Muscle of leg (tissue), 16 donors: ENCODE measurements around the gene RNU5D-1. TPM values are rescaled to one million over a fixed set of nuclear protein-coding genes. Genes with fewer than 3 reads are reported as not detected.

Experiments used
- DNase-seq: peaks from one replicate; pipeline ENCODE4 v3.0.0; 2013
- H3K27ac ChIP-seq: one replicate; pipeline ENCODE4 v1.5.1; 2013; ENCODE audit warnings: mild to moderate bottlenecking, low read length, control low read depth
- H3K27me3 ChIP-seq: one replicate; pipeline ENCODE4 v1.6.1; 2013; ENCODE audit warnings: low read length; ENCODE audit not compliant: control insufficient read depth, insufficient read depth
- H3K36me3 ChIP-seq: one replicate; pipeline ENCODE4 v1.6.1; 2013; ENCODE audit warnings: low read length; ENCODE audit not compliant: control insufficient read depth, insufficient read depth
- H3K4me1 ChIP-seq: one replicate; pipeline ENCODE4 v1.6.1; 2013; ENCODE audit warnings: low read length; ENCODE audit not compliant: control insufficient read depth, insufficient read depth
- H3K4me3 ChIP-seq: one replicate; pipeline ENCODE4 v1.5.1; 2013; ENCODE audit warnings: low read length, control low read depth
- H3K9me3 ChIP-seq: replicated peaks from 2 replicates; pipeline ENCODE4 v1.6.1; 2013; ENCODE audit warnings: low read depth, low read length; ENCODE audit not compliant: control insufficient read depth
- WGBS: methylation state at CpG from one replicate; pipeline ENCODE4 v1.1.5; 2013; ENCODE audit warnings: missing lambda C conversion rate; ENCODE audit not compliant: insufficient coverage; 5-methylcytosine and 5-hydroxymethylcytosine counted together
- long read RNA-seq, 11 donors: transcript quantifications; one replicate each; lab custom pipeline, GENCODE V29; 2026
- polyA plus RNA-seq, 8 donors: library from polyadenylated mRNA; unstranded; fragments of 120-200 nt; gene quantifications; one replicate each; pipeline versions ENCODE4 v1.2.1 to v1.2.3, GENCODE V29; 2013; ENCODE audit warnings: inconsistent platforms in 1 of 8, low replicate concordance in 1 of 8; ENCODE audit not compliant: insufficient read length in 8 of 8, insufficient read depth in 1 of 8
- total RNA-seq: library from RNA; stranded (reverse); fragments of 120-200 nt; gene quantifications from one replicate; pipeline ENCODE4 v1.2.4, GENCODE V29; 2013

RNU5D-1 gene
- total RNA-seq = not detected
- polyA plus RNA-seq = 1 to 10 TPM in 1 of 8 donors, not detected in 7; 1.5 TPM
- long read RNA-seq, donor 1 = 0 reads
- long read RNA-seq, donor 2 = 0 reads
- long read RNA-seq, donor 3 = 0 reads
- long read RNA-seq, donor 4 = 0 reads
- long read RNA-seq, donor 5, partial matches to known transcripts = 0 of 1 reads
- long read RNA-seq, donor 5, other reads (novel, unspliced or antisense) = 0 of 1 reads
- long read RNA-seq, donor 6 = 0 reads
- long read RNA-seq, donor 7 = 0 reads
- long read RNA-seq, donor 8, partial matches to known transcripts = 0 of 1 reads
- long read RNA-seq, donor 8, other reads (novel, unspliced or antisense) = 0 of 1 reads
- long read RNA-seq, donor 9 = 0 reads
- long read RNA-seq, donor 10 = 0 reads
- long read RNA-seq, donor 11, partial matches to known transcripts = 0 of 1 reads
- long read RNA-seq, donor 11, other reads (novel, unspliced or antisense) = 0 of 1 reads

- H3K36me3 ChIP-seq = no peaks in the 10 kb centered on the region
- H3K4me1 ChIP-seq = peaks cover 5% of the 10 kb centered on the region
- peak within 1 kb of the TSS; percentile 18 for H3K4me3 ChIP-seq
- WGBS = 14% methylated on average over 2 of the region's 19 CpGs
- H3K27me3 ChIP-seq = no peaks in the 10 kb centered on the region
- DNase-seq = peak; percentile 97
- peak within 1 kb of the TSS; percentile 95 for H3K27ac ChIP-seq
- H3K9me3 ChIP-seq = no peaks in the 10 kb centered on the region
These were observed at the start of gene RNU5D-1 for GRCh38 chr1:44730741-44731512. TSS of gene RNU5D-1 (minus strand) at chr1:44731170.

GRCh38 chr1:44780583-44781121, 49.7 kb upstream of the RNU5D-1 start:
- Histone ChIP-seq H3K36me3 (peaks cover 59% of the 10 kb centered on the region), H3K4me1 (peaks cover 39% of the 10 kb centered on the region)

DNA sequence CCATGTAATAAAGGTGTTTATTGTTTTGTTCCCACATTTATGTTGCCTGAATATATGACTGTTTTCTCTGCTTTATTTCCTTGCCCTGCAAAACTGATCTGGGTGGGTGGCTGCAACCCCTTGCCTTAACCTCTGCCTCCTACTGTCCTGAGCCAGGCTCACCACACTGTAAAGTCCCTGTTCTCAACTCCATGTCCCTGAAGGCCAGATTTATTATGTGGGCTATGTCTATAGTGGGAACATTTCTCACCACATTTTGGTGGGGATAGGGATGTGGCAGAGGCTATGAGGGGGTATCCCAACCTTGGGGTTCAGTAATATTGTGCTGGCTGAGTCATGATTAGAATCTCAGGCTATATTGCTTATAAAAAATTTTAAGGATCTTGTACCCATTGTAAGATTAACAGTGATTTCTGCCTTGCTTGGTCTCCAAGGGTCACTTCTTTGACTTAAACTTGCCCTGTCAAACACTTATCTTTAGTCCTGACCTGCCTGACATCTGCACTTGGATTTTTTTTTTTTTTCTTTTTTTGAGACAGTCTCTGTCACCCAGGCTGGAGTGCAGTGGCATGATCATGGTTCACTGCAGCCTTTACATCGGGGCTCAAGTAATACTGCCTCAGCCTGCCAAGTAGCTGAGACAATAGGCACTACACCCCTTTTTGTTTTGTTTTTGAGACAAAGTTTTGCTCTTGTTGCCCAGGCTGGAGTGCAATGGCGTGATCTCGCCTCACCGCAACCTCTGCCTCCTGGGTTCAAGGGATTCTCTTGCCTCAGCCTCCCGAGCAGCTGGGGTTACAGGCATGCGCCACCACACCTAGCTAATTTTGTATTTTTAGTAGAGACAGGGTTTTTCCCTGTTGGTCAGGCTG, 48.0 kb upstream of the RNU5D-1 start:
- Histone ChIP-seq H3K9me3 (no peaks in the 10 kb centered on the region), H3K4me1 (peaks cover 30% of the 10 kb centered on the region), H3K4me3 (no peak overlapping the region), H3K27ac (no peak overlapping the region), H3K27me3 (no peaks in the 10 kb centered on the region), H3K36me3 (peaks cover 59% of the 10 kb centered on the region)
- DNase-seq = no peak
- WGBS = 90% methylated on average over 6 of the region's 6 CpGs

More at GRCh38 chr1:44780583-44781121, 49.7 kb upstream of the RNU5D-1 start:
- Histone ChIP-seq H3K4me3 (no peak overlapping the region), H3K27ac (no peak overlapping the region), H3K27me3 (no peaks in the 10 kb centered on the region), H3K9me3 (no peaks in the 10 kb centered on the region)
- no peak for DNase-seq
- WGBS = 86% methylated on average over 12 of the region's 14 CpGs

- no peak for DNase-seq
- H3K4me1 ChIP-seq = peaks cover 25% of the 10 kb centered on the region
- H3K36me3 ChIP-seq = peaks cover 59% of the 10 kb centered on the region
- no peak overlapping the region for H3K27ac ChIP-seq
- no peaks in the 10 kb centered on the region for H3K9me3 ChIP-seq
- no peak overlapping the region for H3K4me3 ChIP-seq
- H3K27me3 ChIP-seq = no peaks in the 10 kb centered on the region
- 77% methylated on average over 10 of the region's 13 CpGs for whole genome bisulfite sequencing
These were observed 47.1 kb upstream of the RNU5D-1 start for GRCh38 chr1:44777969-44778635.

DNA sequence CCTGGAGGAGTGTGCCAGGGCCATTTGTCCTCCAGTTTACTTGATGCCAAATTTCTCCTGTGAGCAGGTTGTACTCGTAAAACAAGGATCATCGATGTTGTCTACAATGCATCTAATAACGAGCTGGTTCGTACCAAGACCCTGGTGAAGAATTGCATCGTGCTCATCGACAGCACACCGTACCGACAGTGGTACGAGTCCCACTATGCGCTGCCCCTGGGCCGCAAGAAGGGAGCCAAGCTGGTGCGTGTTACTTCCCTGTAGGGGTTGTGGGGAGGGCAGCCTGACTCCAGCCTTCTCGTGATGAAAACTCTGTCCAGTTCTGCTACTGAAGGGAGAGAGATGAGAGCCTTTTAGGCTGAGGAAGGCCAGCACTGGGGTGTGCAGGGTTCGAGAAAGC, 46.6 kb upstream of the RNU5D-1 start:
- Histone ChIP-seq H3K27me3 (no peaks in the 10 kb centered on the region), H3K4me3 (no peak overlapping the region), H3K9me3 (no peaks in the 10 kb centered on the region), H3K4me1 (peaks cover 25% of the 10 kb centered on the region), H3K36me3 (peaks cover 59% of the 10 kb centered on the region), H3K27ac (peak overlapping the region; percentile 7)
- no peak for DNase-seq
- WGBS = 87% methylated on average over 8 of the region's 14 CpGs

- peak overlapping the region; percentile 98 for H3K27ac ChIP-seq
- H3K9me3 ChIP-seq = no peaks in the 10 kb centered on the region
- H3K4me1 ChIP-seq = peaks cover 25% of the 10 kb centered on the region
- H3K4me3 ChIP-seq = peak overlapping the region; percentile 86
- no peak for DNase-seq
- no peaks in the 10 kb centered on the region for H3K27me3 ChIP-seq
- H3K36me3 ChIP-seq = peaks cover 55% of the 10 kb centered on the region
- WGBS = 47% methylated on average over 11 of the region's 12 CpGs
These were observed 45.7 kb upstream of the RNU5D-1 start for GRCh38 chr1:44776730-44777068.

- peaks cover 25% of the 10 kb centered on the region for H3K4me1 ChIP-seq
- no peaks in the 10 kb centered on the region for H3K9me3 ChIP-seq
- H3K4me3 ChIP-seq = peak overlapping the region; percentile 86
- WGBS = 5% methylated on average over 24 of the region's 36 CpGs
- peak overlapping the region; percentile 98 for H3K27ac ChIP-seq
- no peaks in the 10 kb centered on the region for H3K27me3 ChIP-seq
- peaks cover 50% of the 10 kb centered on the region for H3K36me3 ChIP-seq
- DNase-seq = no peak
These were observed 45.2 kb upstream of the RNU5D-1 start for GRCh38 chr1:44775930-44776729.

DNA sequence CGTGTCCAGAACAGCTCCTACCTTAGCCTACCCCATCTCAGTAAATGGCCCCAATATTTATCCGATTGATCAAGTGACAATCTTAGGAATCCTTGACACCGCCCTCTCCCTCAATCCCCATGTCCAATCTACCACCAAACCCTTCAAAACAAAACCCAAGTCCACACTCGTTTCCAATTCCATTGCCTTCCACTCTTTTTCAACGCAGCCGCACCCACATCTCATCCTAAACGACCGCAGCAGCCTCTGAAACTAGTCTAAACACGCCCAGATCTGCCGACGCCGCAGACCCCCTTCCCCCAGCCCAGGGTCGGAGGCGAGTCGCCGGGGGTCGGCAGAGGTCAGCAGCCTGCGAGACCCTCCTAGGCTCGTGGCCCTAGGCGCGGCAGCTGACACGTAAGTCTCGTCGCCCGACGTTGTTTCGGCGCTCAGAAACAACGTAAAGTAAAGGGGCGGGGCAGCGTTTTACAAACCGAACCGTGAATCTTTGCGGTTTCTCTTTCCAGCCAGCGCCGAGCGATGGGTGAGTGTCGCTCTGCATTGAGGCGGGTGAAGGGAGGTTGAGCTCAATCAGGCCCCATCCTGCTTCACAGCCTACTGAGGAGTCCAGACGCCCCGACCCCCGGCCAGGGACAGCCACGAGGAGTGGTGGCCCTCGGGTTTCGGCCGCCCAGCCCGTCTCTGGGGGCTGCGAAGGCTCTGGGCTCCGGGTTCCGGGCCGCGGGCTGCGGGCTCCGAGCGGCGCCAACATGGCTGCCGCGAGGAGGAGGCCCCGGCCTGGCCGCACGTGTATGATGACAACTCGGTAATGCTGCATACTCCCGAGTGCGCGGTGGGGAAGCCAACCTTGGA, 44.3 kb upstream of the RNU5D-1 start, which contains the start of gene RPS8:
Gene RPS8, plus strand, starts transcription at position 463 of the 852 bp plus-strand sequence. Its CDS starts 57 bp downstream, at position 520.
- Histone ChIP-seq H3K36me3 (peaks cover 41% of the 10 kb centered on the region), H3K9me3 (no peaks in the 10 kb centered on the region), H3K27me3 (no peaks in the 10 kb centered on the region), H3K27ac (peak within 1 kb of the TSS; percentile 98), H3K4me3 (peak within 1 kb of the TSS; percentile 86), H3K4me1 (peaks cover 25% of the 10 kb centered on the region)
- WGBS = under 1% methylated on average over 60 of the region's 65 CpGs
- peak; percentile 99 for DNase-seq
